D341Med (cell line): ENCODE results near the gene ZMYND12.

Experiments
- DNase-seq: peaks from one replicate; pipeline ENCODE4 v3.0.0; 2012; ENCODE audit warnings: low spot score

ZMYND12 gene

DNA sequence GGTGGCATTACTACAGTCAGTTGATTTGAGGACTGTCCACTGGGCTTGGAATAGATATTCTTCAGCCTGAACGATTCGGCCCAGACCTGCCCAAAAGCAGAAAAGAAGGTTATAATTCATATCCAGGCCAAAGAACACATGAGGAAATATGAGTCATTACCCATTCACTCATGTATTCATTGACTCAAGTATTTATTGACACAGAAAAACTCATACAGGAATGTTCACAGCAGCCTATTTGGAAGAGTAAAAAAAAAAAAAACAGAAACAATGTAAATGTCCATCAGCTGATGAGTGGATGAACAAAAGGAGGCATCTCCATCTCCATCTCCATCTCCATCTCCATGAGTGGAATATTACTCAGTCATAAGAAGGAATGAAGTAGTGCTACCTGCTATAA lies 15.9 kb downstream of the ZMYND12 start:
- no peak for DNase-seq

DNA sequence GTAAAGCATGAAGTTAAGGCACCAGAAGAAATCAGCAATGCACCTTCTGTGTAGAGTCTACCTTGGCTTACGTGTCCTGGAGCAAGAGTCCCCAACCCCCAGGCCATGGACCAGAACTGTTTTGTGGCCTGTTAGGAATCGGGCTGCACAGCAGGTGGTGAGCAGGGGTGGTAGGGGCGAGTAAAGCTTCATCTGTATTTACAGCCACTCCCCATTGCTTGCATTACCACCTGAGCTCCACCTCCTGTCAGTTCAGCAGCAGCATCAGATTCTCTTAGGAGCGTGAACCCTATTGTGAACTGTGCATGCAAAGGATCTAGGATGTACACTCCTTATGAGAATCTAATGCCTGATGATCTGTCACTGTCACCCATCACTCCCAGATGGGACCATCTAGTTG lies 21.5 kb downstream of the ZMYND12 start:
- no peak for DNase-seq

DNA sequence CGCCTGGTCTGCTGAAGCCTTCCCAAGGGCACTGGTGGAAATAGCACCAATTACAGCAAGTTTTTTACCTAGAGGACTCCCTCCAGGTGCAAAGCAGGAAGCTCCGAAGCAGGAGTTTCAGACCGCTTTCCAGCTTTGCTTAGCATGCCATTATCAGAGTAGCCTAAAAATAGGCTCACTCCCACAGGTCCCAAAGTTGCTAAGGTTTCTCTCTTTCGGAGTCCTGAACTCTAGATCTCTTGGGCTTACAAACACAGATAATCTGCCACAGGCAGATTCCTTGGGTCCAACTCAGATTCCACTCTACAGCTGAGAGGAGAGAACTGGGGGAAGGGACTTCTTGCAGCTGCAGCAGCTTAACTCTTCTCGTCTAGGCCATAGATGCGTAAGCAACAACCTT lies 22.5 kb downstream of the ZMYND12 start:
- no peak for DNase-seq

DNA sequence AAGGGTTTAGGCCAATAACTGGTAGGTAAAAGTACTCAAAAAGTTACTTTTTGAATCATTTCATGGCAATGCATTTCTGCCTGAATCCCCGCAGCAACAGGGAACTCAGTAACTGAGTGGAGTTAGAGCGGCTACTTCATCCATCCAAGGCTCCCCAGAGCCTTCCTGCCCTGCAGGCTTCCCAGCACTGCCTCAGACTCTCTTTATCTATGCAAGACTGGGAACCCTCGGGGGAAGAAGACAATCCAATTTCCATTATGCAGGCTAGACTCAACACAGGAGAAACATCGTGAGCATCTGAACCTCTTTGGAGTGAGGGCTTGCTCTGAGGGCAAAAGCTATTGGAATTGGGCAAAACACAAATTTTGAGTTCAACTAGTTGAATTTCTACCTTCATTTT lies 23.1 kb downstream of the ZMYND12 start:
- no peak for DNase-seq

DNA sequence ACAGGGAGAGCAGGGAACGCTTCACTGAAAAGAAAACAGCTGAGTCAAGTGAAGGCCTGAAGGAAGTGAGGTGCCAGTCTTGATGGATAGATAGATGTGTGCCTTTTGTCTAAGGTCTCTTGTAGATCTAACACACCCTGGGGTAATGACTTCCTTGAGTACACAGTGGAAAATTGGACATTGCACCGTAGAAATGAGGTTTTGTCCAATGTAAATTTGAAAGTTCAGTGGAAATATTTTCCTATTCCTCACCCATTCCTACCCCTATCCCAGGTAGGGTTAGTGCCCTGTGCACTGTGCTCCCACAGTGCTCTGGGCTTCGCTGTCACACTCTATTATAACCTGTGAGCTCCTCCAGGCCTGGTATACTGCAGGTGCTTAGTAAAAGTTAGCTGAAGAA lies 24.3 kb downstream of the ZMYND12 start:
- DNase-seq: no peak

DNA sequence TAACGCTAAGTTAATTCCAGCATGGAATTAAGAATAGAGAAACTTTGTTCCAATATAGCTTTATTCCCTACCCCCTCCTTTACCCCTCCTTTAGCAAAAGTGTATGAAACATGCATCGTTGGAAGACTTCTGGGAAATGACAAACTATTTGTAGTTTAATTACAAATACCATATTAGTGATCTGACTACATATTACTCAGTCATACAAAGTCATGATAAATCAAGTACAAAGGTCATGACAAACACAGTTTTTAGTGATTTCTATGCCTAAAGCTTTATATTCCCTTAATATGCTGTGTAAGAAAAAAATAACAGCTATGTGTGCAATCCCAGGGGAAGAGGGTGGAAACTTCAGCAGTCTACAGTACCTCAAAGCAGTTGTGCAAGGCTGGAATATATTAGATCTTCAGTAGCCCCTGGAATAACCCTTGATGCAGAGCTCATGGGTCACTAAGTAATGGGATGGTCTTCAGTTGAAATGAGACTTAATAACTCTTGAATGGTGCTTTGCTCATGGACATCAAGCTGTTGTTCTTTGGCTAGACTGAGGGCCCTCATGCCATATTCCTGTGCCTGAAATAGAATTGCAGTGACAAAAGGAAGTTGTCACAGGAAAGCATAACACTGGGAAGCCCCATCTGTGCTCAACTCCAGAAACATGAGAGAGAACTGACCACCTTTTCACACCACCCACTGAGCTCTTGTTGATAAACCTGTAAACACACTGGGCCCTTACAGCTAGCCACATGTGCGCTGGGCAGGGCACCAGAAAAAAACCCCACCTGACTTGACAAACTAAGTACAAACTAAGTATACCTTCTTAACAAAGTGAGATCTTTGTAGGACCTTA lies 25.3 kb downstream of the ZMYND12 start:
- no peak for DNase-seq

DNA sequence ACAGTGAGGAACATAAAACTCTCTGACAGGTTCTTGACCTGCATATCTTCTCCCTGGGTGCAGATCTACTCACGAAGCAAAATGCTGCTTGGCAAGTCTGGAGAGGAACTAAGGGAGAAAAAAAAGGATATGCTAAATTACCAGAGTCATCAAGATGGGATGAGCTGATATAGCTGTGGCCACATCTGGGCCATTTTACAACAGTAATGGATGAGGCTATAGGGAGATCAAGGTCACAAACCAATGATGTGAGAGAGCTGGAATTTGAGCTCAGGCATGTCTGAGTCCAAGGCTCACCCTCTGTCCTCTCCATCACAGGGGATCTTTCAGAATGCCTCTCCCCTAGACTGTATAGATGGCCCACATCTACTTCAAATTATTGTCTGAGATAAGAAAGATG lies 26.2 kb downstream of the ZMYND12 start:
- no peak for DNase-seq

DNA sequence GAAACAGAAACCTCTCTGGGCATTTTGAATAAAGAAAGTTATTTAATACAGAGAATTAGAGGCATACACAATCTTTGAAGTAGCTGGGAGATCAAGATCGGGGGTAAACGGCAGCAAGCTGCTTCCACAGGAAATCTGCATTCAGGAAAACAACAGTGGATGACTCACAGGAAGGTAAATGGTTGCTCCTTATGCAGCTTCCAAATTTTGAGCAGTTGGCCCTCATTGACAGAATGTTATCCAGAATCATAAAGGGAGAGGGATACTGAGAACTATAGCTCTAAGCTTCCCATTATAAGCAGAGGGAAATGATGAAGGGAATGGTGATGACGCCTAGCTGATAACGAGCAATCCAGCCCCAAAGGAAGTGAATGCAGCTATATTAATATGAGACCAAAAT lies 28.6 kb downstream of the ZMYND12 start:
- no peak for DNase-seq

DNA sequence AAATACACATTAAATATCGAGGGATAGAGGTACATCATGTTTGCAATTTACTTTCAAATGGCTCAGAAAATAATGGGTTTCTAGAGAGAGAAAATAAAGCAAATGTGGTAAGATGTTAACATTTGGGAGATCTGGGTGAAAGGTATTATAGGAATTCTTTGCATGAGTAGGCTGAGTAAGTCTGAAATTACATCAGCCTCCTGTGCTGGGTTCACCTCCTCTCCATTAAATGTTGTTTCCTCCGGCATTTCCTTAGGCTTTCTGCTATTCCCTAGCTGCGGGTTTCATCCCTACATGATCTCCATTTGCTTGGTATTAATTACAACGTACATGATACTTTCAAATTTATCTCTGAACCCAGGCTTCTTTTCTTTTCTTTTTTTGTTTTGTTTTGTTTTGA lies 31.6 kb downstream of the ZMYND12 start:
- no peak for DNase-seq

DNA sequence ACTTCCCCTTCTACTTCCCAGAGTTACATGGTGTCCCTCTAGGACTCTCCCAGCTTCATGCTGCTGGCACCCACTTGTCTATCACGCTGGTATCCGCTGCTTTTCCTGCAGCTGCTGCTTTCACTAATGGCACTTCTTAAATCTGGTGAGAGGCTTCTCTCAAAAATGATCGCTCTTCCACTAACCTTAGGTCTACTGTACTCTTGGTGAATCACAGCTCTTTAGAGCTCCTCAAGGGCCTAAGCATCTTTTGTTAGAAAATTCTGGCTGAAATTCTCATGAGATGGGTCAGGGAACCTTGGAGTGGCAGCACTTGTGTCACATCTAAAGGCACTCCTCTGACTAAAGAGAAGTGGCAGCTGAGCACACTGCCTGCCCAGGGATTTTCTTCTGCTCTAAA lies 32.1 kb downstream of the ZMYND12 start:
- no peak for DNase-seq

DNA sequence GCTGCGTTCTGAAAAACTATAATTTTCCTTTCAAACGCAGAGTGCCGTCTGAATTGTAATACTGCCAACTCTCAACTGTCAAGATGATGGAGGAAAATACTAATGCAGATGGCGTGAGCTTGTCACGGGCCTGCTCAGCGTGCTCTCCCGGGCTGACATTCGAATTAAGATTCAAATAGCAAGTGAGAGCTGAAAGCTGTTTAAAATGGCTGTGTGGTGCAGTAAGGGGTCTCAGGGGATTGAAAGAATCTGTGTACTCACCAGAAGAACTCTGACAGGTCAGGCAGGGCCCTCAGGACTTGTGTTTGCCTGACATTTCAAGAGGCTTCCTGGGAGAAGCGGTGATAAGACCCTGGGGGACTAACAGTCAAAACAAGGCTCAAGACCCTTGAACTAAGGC lies 33.1 kb downstream of the ZMYND12 start:
- DNase-seq: no peak

DNA sequence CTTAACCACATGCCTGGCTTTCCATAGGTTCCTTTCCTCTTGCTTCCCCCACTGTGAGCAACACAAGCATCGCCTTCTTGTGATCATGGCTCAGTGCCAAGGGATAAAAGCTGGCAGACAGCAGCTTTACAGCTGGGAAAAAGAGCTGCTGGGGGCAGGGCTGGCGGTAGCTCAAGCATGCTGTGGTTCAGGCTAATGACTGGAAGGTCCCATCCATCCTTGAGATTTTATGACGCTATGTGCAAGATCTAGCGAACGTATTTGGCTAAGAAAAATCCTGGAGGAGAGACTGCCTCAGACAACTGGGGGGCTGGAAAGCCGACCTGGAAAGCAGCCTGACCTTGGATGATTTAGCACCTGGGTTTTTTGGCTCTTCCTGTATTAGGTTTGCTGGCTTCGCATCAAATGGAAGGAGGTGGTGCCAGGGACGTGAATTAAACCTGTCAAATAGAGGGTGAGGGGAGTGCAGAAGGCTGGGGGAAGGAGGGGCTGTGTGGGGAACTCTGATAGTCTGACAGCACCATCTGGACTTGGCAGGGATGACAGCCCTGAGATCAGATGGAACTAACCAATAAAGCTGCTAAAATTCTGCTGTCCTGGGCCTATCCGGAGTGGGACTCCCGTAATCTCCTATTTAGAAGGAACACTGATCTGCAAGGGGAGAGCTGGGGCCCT lies 34.8 kb downstream of the ZMYND12 start:
- DNase-seq: peak; percentile 84

DNA sequence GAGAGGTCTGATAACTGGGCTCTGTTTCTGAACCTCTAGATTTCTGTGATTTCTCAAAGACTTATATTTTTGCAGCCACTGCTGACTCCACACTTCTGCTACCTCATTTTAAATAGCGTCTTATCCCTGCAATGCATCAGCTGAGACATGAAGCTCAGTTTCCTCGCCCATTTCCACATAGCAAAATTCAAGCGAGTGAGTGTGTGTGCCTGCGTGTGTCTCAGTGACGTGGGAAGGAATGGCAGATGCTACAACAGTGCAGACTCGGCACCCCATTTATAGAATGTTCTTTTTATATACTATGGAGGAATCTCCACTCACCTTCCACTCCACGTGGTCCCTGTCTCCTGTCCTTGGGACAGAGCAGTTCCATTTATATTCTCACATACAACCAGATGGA lies 35.7 kb downstream of the ZMYND12 start:
- DNase-seq: no peak

DNA sequence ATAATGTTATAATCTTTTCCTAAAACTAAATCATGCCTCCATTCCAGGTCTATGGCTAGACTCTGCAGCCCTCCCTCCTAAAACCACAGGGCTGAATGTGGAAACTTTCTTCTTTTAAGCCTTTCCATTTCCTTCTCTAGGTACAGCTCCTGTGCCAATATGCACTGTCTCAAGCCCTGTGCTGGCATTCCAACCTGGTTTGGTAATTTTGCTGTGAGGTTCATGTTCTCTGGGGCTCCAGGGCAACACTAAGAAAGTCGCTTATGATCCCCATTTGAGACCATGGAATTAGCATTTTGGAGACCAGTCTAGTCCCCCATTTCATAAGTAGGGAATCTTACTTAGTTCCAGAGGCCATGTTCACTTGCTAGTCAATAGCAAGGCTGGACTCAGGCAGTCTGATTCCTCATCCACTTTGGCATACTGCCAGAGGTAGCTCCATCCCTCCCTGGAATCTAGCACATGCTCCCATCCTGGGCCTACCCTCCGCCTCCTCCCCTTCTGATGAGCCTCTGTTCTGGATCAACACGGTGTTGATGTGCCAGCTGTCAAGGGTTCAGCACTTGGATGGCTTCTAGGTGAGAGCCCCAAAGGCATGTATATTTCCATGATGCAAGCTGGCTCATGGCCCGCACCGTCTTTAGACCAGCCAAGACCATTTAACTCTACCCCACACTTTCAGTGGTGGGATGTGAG lies 36.5 kb downstream of the ZMYND12 start:
- DNase-seq: peak; percentile 48

DNA sequence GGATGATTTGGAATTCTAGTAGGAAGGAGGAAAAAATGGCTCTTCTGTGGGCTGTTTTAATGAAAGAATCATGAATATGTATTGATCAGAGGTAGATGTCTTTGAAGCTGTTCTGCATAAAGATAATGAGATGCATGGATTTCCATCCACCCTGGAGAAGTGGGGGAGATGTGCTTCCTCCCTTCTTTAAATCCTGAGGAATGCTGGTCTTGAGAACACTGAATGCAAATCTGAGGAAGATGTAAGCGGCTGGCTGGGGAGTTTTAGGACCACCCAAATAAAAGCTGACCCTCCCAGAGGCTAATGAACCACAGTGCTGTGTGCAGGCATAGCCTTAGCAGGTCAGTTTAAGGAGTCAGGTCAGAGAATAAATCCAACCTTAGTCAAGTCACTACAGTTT lies 37.3 kb downstream of the ZMYND12 start:
- DNase-seq: no peak

DNA sequence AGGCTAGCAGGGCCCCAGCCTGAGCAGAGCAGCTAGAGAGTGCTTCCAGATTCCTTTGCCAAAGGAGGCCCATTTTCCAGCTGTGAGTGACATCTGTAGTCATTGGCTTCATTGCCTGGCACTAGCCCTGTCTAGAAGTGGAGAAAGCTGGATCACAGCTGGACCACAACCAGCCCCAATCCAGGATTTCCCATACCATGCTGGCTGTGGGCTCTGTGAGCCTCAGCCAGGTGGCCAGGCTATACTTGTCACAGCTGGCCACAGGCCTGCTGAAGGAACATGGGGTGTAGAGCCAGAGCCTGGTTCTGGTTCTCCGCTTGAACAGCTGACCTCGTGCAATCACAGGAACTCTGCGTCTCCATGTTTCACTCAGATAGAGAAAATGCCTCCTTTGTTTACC lies 38.7 kb downstream of the ZMYND12 start:
- DNase-seq: no peak

DNA sequence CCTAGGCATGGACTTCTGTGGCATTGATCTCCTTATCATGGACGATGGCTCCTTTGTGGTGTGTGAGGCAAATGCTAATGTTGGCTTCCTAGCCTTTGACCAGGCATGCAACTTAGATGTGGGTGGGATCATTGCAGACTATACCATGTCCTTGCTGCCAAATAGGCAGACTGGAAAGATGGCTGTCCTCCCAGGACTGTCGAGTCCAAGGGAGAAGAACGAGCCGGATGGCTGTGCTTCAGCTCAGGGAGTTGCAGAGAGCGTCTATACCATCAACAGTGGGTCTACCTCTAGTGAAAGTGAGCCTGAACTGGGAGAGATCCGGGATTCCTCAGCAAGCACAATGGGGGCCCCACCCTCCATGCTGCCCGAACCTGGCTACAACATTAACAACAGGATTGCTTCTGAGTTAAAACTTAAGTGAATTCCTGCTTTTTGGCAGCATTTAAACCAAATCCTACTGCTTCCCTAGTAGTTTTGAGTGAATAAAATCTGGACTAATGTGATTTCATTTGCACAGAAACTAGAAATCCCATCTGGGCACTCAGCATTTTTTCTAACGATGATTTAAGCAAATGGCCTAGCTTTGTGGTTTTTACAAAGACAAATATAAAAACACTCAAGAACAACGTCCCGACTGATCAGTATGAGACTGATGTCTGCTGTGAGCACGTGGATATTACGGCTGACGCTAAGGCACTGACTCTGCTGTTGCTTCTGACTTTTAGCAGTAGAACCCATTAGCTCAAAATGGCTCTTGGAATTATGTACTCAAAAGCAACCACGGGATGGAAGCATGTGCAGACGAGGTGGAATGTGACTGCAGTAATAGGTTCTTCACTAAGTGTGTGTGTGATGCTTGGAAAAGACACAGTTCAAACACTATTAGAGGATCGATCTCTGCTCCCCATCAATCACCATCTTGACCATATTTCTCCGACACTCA lies 41.0 kb downstream of the ZMYND12 start:
- DNase-seq: no peak

DNA sequence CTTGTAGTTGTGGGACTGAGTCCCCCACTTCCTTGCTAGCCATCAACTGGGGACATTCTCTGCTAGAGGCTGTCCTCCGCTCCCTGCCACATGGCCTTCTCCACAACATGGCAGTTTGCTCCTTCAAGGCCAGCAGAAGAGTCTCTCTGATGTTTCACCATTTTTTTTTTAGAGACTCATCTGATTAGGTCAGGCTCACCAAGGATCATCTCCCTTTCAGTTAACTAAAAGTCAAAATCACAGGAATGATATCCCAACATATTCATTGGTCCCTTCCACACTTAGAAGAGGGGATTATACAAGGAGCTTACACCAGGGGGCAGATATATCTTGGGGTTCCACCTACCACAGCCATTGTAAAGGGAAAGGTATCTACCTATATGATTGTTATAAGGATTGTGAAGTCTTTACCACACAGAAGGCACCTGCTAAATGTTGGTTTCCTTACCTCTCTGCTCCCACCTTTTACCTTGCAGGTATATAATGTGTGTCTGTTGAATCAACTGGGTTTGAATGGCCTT lies 51.9 kb downstream of the ZMYND12 start:
- DNase-seq: no peak

DNA sequence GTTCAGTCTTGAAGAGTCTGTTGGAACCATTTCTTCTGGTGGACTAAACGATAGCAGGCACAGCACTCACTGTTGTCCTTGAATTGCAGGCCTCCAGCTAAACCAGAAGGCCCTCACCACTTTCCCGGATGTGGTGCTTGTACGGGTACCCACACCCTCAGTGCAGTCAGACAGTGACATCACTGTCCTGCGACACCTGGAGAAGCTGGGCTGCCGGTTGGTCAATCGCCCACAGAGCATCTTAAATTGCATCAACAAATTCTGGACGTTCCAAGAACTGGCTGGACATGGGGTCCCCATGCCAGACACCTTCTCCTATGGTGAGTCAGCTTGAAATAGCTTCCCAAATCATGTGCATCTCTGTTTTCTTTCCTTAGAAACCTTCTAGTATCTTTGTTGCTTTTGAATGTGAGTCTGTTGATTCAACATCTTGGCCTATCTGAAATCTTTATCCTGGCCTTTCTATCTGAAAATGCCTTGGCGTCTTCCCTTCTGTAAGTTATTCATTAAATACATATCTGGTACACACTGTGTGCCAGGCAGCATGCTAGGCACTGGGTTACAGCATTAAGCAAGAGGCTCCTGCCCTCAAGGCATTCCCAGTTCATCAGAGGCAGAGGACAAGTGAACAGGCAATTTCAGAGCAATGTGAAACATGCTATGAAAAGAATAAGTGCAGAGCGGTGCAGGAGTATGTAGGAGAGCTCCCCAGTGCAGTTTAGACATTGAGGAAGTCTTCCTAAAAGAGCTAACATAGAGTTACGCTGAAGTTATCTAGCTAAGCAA lies 56.3 kb downstream of the ZMYND12 start:
- no peak for DNase-seq

DNA sequence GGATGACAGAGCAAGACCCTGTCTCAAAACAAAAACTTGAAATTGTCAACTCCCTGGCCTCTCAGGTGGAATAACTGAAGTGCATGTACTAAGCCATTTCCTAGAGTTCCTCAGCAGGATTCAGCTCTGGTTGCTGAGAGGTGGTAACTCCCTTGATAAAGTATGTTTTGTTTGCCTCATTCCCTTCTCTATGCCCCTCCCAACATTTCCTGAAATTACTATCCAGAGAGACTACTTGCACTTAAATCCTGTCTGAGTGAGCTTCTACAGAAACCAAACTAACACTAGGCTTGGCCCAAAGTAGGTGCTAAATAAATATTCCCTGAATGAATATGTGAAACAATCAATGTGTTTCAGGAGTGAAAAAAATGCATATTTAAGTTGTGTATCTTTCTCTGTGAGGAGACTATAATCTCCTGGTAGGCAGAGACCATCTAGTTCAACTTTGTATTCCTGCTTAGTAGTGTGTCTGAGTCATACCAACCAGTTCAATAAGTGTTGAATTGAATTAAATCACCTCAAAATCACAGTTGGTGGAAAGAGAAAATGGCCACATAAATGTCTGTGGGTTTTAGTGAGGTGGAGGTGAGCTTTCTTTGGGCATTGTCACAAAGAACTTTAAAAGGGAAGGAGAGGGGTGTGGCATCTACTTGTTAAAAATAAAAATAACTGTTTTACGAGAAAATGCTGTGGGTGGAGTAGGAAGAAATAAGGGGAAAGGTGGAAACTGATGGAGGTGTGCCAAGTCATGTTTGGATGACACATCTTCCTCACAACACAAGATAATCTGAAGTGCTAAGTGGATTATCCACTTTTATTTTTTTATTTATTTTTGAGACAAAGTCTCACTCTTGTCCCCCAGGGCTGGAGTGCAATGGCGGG lies 62.6 kb downstream of the ZMYND12 start:
- no peak for DNase-seq
